Prostate gland (tissue), 2 donors: ENCODE data around the gene CAP2.

Experiments
- POLR2A ChIP-seq: fragments of 450-650 bp; IDR thresholded peaks from one replicate; pipeline ENCODE4 v1.6.1; 2016; ENCODE audit warnings: antibody characterized with exemption, mild to moderate bottlenecking
- TF ChIP-seq, protein P1 (sequence below), 4 experiments: fragments of 200-600 bp in 2 of 4; fragments of 450-650 bp in 2 of 4; sonication (generic) in 2 of 4; IDR thresholded peaks; 1 replicate in 3 of 4; 2 replicates in 1 of 4; pipeline ENCODE4 v1.5.1; 2016 to 2019; ENCODE audit warnings: antibody characterized with exemption in 4 of 4, mild to moderate bottlenecking in 2 of 4, moderate library complexity in 2 of 4

DNA sequence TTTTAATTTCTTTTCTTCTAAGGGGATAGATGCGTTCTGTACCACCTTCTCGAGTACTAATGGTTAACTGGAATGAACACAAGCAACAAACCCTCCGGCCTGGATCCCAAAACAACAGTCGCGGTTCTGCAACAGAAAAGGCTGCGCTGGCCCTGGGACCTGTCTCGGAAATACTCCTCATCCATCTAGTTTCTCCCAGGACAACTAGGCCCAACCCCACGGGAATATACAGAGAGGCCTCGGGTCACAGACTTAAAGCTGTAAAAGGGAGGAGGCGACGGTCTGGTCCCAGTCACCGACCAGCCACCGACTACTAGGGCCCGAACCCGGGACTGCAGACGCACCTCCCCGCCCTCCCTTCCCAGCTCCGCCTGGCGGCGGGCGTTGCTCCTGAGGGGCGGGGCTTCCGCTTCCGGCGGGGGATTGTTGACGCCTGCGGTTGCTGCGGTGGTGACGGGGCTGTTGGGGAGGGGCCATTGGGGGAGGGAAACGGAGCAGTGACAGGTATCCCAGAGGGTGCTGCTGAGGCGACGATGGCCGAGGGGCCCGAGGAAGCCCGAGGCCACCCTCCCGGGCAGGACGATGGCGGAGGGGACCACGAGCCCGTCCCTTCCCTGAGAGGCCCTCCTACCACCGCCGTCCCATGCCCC is 206.6 kb downstream of the CAP2 start, which contains the start of gene FAM8A1:
- peak; percentile 80 for TF ChIP-seq POLR2A
- TF ChIP-seq, protein P1, sequence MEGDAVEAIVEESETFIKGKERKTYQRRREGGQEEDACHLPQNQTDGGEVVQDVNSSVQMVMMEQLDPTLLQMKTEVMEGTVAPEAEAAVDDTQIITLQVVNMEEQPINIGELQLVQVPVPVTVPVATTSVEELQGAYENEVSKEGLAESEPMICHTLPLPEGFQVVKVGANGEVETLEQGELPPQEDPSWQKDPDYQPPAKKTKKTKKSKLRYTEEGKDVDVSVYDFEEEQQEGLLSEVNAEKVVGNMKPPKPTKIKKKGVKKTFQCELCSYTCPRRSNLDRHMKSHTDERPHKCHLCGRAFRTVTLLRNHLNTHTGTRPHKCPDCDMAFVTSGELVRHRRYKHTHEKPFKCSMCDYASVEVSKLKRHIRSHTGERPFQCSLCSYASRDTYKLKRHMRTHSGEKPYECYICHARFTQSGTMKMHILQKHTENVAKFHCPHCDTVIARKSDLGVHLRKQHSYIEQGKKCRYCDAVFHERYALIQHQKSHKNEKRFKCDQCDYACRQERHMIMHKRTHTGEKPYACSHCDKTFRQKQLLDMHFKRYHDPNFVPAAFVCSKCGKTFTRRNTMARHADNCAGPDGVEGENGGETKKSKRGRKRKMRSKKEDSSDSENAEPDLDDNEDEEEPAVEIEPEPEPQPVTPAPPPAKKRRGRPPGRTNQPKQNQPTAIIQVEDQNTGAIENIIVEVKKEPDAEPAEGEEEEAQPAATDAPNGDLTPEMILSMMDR (IDR thresholded peaks at IDR 0.05): peak; percentile 51 to 96 (median 75)
